K562 (cell line): ENCODE results near the gene MYO16. TPM values are rescaled to one million over a fixed set of nuclear protein-coding genes. Genes with fewer than 3 reads are reported as not detected.

Experiments used
- ATAC-seq: fragments of 200-7000 bp; cut with Tn5 transposase; 3 replicates; pipeline ENCODE4 v1.9.1; 2020; ENCODE audit warnings: moderate library complexity
- BruUV-seq: library from RNA; stranded (reverse); fragments of 400-500 nt; replicated peaks from 2 replicates; lab custom pipeline; 2021; lab: Mats Ljungman, UMichigan
- CTCF ChIA-PET: fragments of 300-600 bp; formaldehyde crosslinking; extraction: SDS; loops from one replicate; lab custom pipeline; 2021; ENCODE audit warnings: low intra/inter-chr PET ratio; lab: Yijun Ruan, JAX
- POLR2A ChIA-PET: fragments of 300-600, 350-650 bp; sonication (Branson Sonifier 250); formaldehyde crosslinking; extraction: SDS; loops from one replicate; lab custom pipeline; 2021; ENCODE audit warnings: antibody characterized with exemption, inconsistent platforms; lab: Yijun Ruan, JAX
- DNase-seq, 4 experiments: peaks; one replicate each; pipeline versions ENCODE4 v3.0.0 to v3.0.0-alpha.2; 2011 to 2018; ENCODE audit warnings: low spot score in 3 of 4, mixed read lengths in 3 of 4; ENCODE audit errors: extremely low read depth in 1 of 4
- FAIRE-seq: peaks from 2 replicates; lab custom pipeline; 2011; peaks lifted over from hg19 to GRCh38; lab: Jason Lieb, UNC
- H2AFZ ChIP-seq: 2 replicates; pipeline ENCODE4 v1.6.0; 2011; ENCODE audit warnings: low read depth, low read length, control low read depth, inconsistent platforms
- H3K27ac ChIP-seq: fragments of 200-600 bp; 3 replicates; pipeline ENCODE4 v1.8.0; 2011; ENCODE audit warnings: low read depth, mild to moderate bottlenecking, control low read depth, inconsistent platforms, low read length, moderate library complexity, mixed read lengths; ENCODE audit errors: extremely low read depth
- H3K27me3 ChIP-seq, 2 experiments: fragments of 300-600 bp in 1 of 2; 2 replicates in 1 of 2; 3 replicates in 1 of 2; pipeline versions ENCODE4 v1.6.0 to v1.8.0; 2011; ENCODE audit warnings: inconsistent platforms in 2 of 2, low read length in 2 of 2, mild to moderate bottlenecking in 1 of 2, mixed read lengths in 1 of 2, moderate library complexity in 1 of 2; ENCODE audit not compliant: control insufficient read depth in 2 of 2, insufficient read depth in 2 of 2
- H3K36me3 ChIP-seq: fragments of 300-600 bp; 3 replicates; pipeline ENCODE4 v1.8.0; 2011; ENCODE audit warnings: mild to moderate bottlenecking, low read length, inconsistent platforms; ENCODE audit not compliant: control insufficient read depth, insufficient read depth
- H3K4me1 ChIP-seq, 2 experiments: fragments of 200-600 bp in 1 of 2; replicated peaks in 1 of 2; 2 replicates in 1 of 2; 3 replicates in 1 of 2; pipeline versions ENCODE4 v1.5.1 to v1.8.0; 2011; ENCODE audit warnings: inconsistent platforms in 2 of 2, low read length in 2 of 2, mild to moderate bottlenecking in 1 of 2, mixed read lengths in 1 of 2, moderate library complexity in 1 of 2; ENCODE audit not compliant: control insufficient read depth in 2 of 2, insufficient read depth in 2 of 2
- H3K4me2 ChIP-seq: 2 replicates; pipeline ENCODE4 v1.6.1; 2011; ENCODE audit warnings: low read length, control low read depth, inconsistent platforms, mixed read lengths; ENCODE audit not compliant: insufficient read depth
- H3K4me3 ChIP-seq: fragments of 200-600 bp; sonication (generic), shearing (Covaris generic); 2 replicates; pipeline ENCODE4 v1.5.1; 2016; ENCODE audit warnings: control low read depth, inconsistent platforms
- H3K79me2 ChIP-seq: fragments of 200-600 bp; 3 replicates; pipeline ENCODE4 v1.8.0; 2011; ENCODE audit warnings: low read length, inconsistent platforms; ENCODE audit not compliant: control insufficient read depth, insufficient read depth
- H3K9ac ChIP-seq, 2 experiments: 2 replicates each; pipeline versions ENCODE4 v1.6.0 to v1.6.1; 2011; ENCODE audit warnings: low read depth in 2 of 2, low read length in 2 of 2, control low read depth in 1 of 2, inconsistent platforms in 1 of 2, mild to moderate bottlenecking in 1 of 2, mixed read lengths in 1 of 2; ENCODE audit not compliant: insufficient read depth in 1 of 2
- H3K9me1 ChIP-seq: one replicate; pipeline ENCODE4 v1.6.0; 2011; ENCODE audit warnings: inconsistent platforms, mild to moderate bottlenecking, low read length, moderate library complexity; ENCODE audit not compliant: control insufficient read depth, insufficient read depth
- H3K9me3 ChIP-seq: replicated peaks from 2 replicates; pipeline ENCODE4 v1.5.1; 2011; ENCODE audit warnings: low read depth, low read length, inconsistent platforms; ENCODE audit not compliant: control insufficient read depth, insufficient read depth
- H4K20me1 ChIP-seq: replicated peaks from 2 replicates; pipeline ENCODE4 v1.6.1; 2011; ENCODE audit warnings: low read length, inconsistent platforms, mixed read lengths; ENCODE audit not compliant: control insufficient read depth, insufficient read depth
- CXXC5 ChIP-seq: fragments of 250-450 bp; sonication (Bioruptor Pico); IDR thresholded peaks from 2 replicates; pipeline ENCODE4 v1.8.0; 2022; ENCODE audit warnings: inconsistent platforms, mild to moderate bottlenecking, moderate library complexity
- DMBX1 ChIP-seq: fragments of 250-450 bp; sonication (Bioruptor Pico); IDR thresholded peaks from 2 replicates; pipeline ENCODE4 v1.8.0; 2022; ENCODE audit warnings: inconsistent platforms, mild to moderate bottlenecking, moderate library complexity, borderline replicate concordance
- MIER1 ChIP-seq: fragments of 450-650 bp; IDR thresholded peaks from 2 replicates; pipeline ENCODE4 v1.6.1; 2016; ENCODE audit warnings: antibody characterized with exemption, mild to moderate bottlenecking, low read depth
- MTA1 ChIP-seq: fragments of 450-650 bp; IDR thresholded peaks from 2 replicates; pipeline ENCODE4 v1.6.1; 2017; ENCODE audit warnings: borderline replicate concordance
- RCOR1 ChIP-seq, 2 experiments: IDR thresholded peaks; 2 replicates each; pipeline ENCODE4 v1.6.1; 2012; ENCODE audit warnings: low read depth in 2 of 2, low read length in 2 of 2, borderline replicate concordance in 1 of 2, improper control_type of control experiment in 1 of 2
- ZBTB1 ChIP-seq: sonication (generic); formaldehyde crosslinking; IDR thresholded peaks from 2 replicates; pipeline ENCODE4 v1.8.1; 2023; ENCODE audit warnings: missing genetic modification reagents, low read depth, mild to moderate bottlenecking, borderline replicate concordance
- ZFP36 ChIP-seq: fragments of 150-350 bp; IDR thresholded peaks from 2 replicates; pipeline ENCODE4 v1.6.1; 2018; ENCODE audit warnings: low read length, low read depth; ENCODE audit not compliant: partially characterized antibody
- ZNF143 ChIP-seq: sonication (generic); formaldehyde crosslinking; IDR thresholded peaks from 2 replicates; pipeline ENCODE4 v1.9.0; 2022; ENCODE audit warnings: mild to moderate bottlenecking, missing genetic modification reagents
- ZNF584 ChIP-seq: fragments of 200-800 bp; sonication (Bioruptor generic); IDR thresholded peaks from 2 replicates; pipeline ENCODE4 v1.6.1; 2016; ENCODE audit warnings: low read depth, mild to moderate bottlenecking, missing genetic modification characterization, missing compliant biosample characterization
- WGBS: fragments of 100-300 bp; shearing (Covaris generic); methylation state at CpG from one replicate; pipeline ENCODE4 v1.1.6; 2016; ENCODE audit warnings: low coverage, mixed read lengths; ENCODE audit not compliant: insufficient coverage; ENCODE audit errors: missing lambda C conversion rate; 5-methylcytosine and 5-hydroxymethylcytosine counted together
- in situ Hi-C: fragments of 300-500 bp; cut with MboI; formaldehyde crosslinking; loops from 4 replicates; pipeline ENCODE4 v1.15.0; 2018; ENCODE audit warnings: inconsistent platforms, mixed read lengths
- intact Hi-C: fragments of 100-400 bp; cut with micrococcal nuclease; formaldehyde crosslinking; loops from 2 replicates; pipeline ENCODE4 v1.14.2; 2022
- polyA plus RNA-seq, 8 experiments: library from polyadenylated mRNA; depleted of rRNA in 4 of 8; stranded (reverse) in 5 of 8; unstranded in 3 of 8; fragments of >200 nt; fragmentation: Nextera tagmentation in 2 of 8; fragmentation: Illumina TruSeq in 1 of 8; extraction: Ambion mirVana in 2 of 8; extraction: Trizol in 1 of 8; gene quantifications; 2 replicates each; pipeline versions ENCODE4 v1.2.1 to v1.2.3, GENCODE V29; 2011 to 2014; ENCODE audit warnings: inconsistent platforms in 1 of 8, missing spikeins in 1 of 8
- total RNA-seq, 7 experiments: library from RNA; depleted of rRNA in 6 of 7; stranded (reverse); fragments of >200 nt in 6 of 7; fragmentation: Illumina TruSeq in 2 of 7; extraction: Trizol in 2 of 7; gene quantifications; 2 replicates each; pipeline versions ENCODE4 v1.2.1 to v1.2.3, GENCODE V29; 2011 to 2021; ENCODE audit warnings: low replicate concordance in 1 of 7
- TF ChIP-seq, protein P1 (sequence below), 3 experiments: fragments of 200-800 bp in 1 of 3; fragments of 250-450 bp in 1 of 3; fragments of 450-650 bp in 1 of 3; sonication (Bioruptor Pico) in 1 of 3; sonication (Bioruptor generic) in 1 of 3; formaldehyde crosslinking in 1 of 3; IDR thresholded peaks; 2 replicates each; pipeline versions ENCODE4 v1.6.1 to v1.8.0; 2016 to 2022; ENCODE audit warnings: mild to moderate bottlenecking in 2 of 3, missing genetic modification characterization in 2 of 3, missing compliant biosample characterization in 1 of 3, moderate library complexity in 1 of 3

MYO16 gene
- total and polyA plus RNA-seq, 9 of the 15 experiments (the other 6 are each of a cell fraction or from before 2014, with no cell fraction given): 4.3 to 45.7 (median 12.1) TPM

DNA sequence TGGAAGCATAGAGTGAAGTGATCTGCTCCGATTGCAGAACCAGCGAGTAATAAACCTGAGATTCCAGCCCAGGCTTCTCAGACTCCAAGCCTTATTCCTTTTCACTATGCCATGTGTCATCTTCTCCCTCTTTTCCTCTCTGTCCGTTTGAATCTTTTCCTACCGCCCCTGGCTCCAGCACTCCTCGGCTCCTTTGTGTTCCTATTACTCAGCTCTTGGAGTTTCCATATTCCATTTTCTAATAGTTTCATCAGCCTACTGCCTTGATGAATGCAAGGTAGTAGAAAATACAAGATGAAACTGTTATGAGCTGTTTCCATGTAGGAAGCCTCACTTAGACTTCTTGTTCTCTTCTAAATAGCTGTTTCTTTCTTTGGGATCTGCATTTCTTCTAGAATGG lies 138.6 kb downstream of the MYO16 start:
- intact Hi-C loops: loop anchor here (5.0 to 10.0 kb wide), 2 partner anchors 196 to 543 kb away; no protein-coding TSS in a partner anchor
- no peak for DNase-seq
- H3K4me2 ChIP-seq: no peak overlapping the region
- CTCF ChIA-PET: no interaction called here
- H3K9me3 ChIP-seq: peaks cover 8% of the 10 kb centered on the region
- peak overlapping the region; percentile 59; the same call in 1 of the 2 replicates for H2AFZ ChIP-seq
- in situ Hi-C loops: no loop called here
- no TSS peak for BruUV-seq
- no peaks in the 10 kb centered on the region for H4K20me1 ChIP-seq
- no peaks in the 10 kb centered on the region for H3K9me1 ChIP-seq
- H3K27me3 ChIP-seq: no peaks in the 10 kb centered on the region
- TF ChIP-seq ZNF584 (CRISPR knock-in tag) (0 out of 2 replicates have a peak, but pooled peaks have one; percentile 41), MTA1 (no peak), DMBX1 (CRISPR knock-in tag) (peak; percentile 39; the same call in 1 of the 2 replicates), ZBTB1 (no peak), CXXC5 (peak; percentile 23; the same call in 1 of the 2 replicates), RCOR1 (IDR thresholded peaks at IDR 0.05; ENCODE audit: borderline replicate concordance in 1 of 2, low read depth in 2 of 2, low read length in 2 of 2) (no peak), ZFP36 (no peak), MIER1 (no peak), ZNF143 (CRISPR knock-in tag) (no peak)
- TF ChIP-seq, protein P1, sequence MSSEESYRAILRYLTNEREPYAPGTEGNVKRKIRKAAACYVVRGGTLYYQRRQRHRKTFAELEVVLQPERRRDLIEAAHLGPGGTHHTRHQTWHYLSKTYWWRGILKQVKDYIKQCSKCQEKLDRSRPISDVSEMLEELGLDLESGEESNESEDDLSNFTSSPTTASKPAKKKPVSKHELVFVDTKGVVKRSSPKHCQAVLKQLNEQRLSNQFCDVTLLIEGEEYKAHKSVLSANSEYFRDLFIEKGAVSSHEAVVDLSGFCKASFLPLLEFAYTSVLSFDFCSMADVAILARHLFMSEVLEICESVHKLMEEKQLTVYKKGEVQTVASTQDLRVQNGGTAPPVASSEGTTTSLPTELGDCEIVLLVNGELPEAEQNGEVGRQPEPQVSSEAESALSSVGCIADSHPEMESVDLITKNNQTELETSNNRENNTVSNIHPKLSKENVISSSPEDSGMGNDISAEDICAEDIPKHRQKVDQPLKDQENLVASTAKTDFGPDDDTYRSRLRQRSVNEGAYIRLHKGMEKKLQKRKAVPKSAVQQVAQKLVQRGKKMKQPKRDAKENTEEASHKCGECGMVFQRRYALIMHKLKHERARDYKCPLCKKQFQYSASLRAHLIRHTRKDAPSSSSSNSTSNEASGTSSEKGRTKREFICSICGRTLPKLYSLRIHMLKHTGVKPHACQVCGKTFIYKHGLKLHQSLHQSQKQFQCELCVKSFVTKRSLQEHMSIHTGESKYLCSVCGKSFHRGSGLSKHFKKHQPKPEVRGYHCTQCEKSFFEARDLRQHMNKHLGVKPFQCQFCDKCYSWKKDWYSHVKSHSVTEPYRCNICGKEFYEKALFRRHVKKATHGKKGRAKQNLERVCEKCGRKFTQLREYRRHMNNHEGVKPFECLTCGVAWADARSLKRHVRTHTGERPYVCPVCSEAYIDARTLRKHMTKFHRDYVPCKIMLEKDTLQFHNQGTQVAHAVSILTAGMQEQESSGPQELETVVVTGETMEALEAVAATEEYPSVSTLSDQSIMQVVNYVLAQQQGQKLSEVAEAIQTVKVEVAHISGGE (CRISPR knock-in tag; IDR thresholded peaks at IDR 0.05): no peak
- no peaks in the 10 kb centered on the region; the same call in 2 of the 3 replicates for H3K79me2 ChIP-seq
- peak overlapping the region in 1 of 2 experiments; percentile 34; a peak in 2 of 4 replicates for H3K9ac ChIP-seq
- 53% methylated on average over 5 of the region's 5 CpGs for WGBS
- H3K27ac ChIP-seq: peak overlapping the region; percentile 99; the same call in 1 of the 3 replicates
- ATAC-seq: no peak
- POLR2A ChIA-PET: no interaction called here
- FAIRE-seq: no peak
- peaks cover 4% of the 10 kb centered on the region; the same call in 1 of the 3 replicates for H3K36me3 ChIP-seq
- H3K4me3 ChIP-seq: no peak overlapping the region
- peaks cover 0 to 18% of the 10 kb centered on the region in 2 experiments; a peak in 2 of 5 replicates for H3K4me1 ChIP-seq
